Brain microvascular endothelial cell (primary cell): ENCODE measurements around the gene NDUFS7.

Source experiments
- DNase-seq: peaks from one replicate; pipeline ENCODE4 v3.0.0-alpha.2; 2020
- H3K27ac ChIP-seq: fragments of 250-450 bp; sonication (Bioruptor Pico); 2 replicates; pipeline ENCODE4 v1.5.1; 2020; ENCODE audit warnings: mild to moderate bottlenecking, moderate library complexity
- H3K27me3 ChIP-seq: fragments of 250-450 bp; sonication (Bioruptor Pico); replicated peaks from 2 replicates; pipeline ENCODE4 v1.5.1; 2020; ENCODE audit warnings: mild to moderate bottlenecking
- H3K36me3 ChIP-seq: fragments of 250-450 bp; sonication (Bioruptor Pico); replicated peaks from 2 replicates; pipeline ENCODE4 v1.5.1; 2020; ENCODE audit warnings: mild to moderate bottlenecking
- H3K4me3 ChIP-seq: 2 replicates; pipeline ENCODE4 v1.5.1; 2011; ENCODE audit warnings: low read depth, mild to moderate bottlenecking, control low read depth, low read length, moderate library complexity
- CTCF ChIP-seq: IDR thresholded peaks from 2 replicates; pipeline ENCODE4 v1.5.1; 2011; ENCODE audit warnings: low read depth, mild to moderate bottlenecking, moderate library complexity, low read length, control low read depth, inconsistent platforms; ENCODE audit errors: missing control alignments
- in situ Hi-C: cut with HindIII; loops from 2 replicates; pipeline ENCODE4 v1.10.0; 2017; ENCODE audit warnings: low sequenced_read_pairs, low pct_ligation_motif_present

NDUFS7 gene

GRCh38 chr19:1396019-1396767 is 12.5 kb downstream of the NDUFS7 start:
- no peaks in the 10 kb centered on the region for H3K27me3 ChIP-seq
- H3K27ac ChIP-seq: no peak overlapping the region
- DNase-seq: no peak
- no peak for TF ChIP-seq CTCF
- no peak overlapping the region for H3K4me3 ChIP-seq
- peaks cover 24% of the 10 kb centered on the region for H3K36me3 ChIP-seq
- in situ Hi-C loops: no loop called here

- in situ Hi-C loops: no loop called here
- H3K36me3 ChIP-seq: peaks cover 18% of the 10 kb centered on the region
- H3K4me3 ChIP-seq: no peak overlapping the region
- TF ChIP-seq CTCF: no peak
- H3K27ac ChIP-seq: no peak overlapping the region
- H3K27me3 ChIP-seq: no peaks in the 10 kb centered on the region
- no peak for DNase-seq
Measured at GRCh38 chr19:1396768-1397679, 13.3 kb downstream of the NDUFS7 start.

DNA sequence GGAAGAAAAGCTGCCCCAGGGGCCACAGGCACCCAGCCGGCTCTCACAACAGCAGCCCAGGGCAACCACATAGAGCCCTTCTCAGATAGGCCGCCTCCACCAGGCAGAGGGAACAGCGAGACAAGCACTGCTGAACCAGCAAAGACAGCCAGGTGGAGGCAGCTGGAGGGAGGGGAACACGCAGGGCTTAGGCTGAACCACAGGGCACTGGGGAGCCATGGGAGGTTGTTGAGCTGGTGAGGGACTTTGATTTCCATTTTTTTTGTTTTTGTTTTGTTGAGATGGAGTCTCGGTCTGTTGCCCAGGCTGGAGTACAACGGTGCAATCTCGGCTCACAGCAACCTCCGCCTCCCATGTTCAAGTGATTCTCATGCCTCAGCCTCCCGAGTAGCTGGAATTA is 14.1 kb downstream of the NDUFS7 start:
- Histone ChIP-seq H3K36me3 (peaks cover 10% of the 10 kb centered on the region), H3K27me3 (no peaks in the 10 kb centered on the region), H3K4me3 (no peak overlapping the region), H3K27ac (no peak overlapping the region)
- TF ChIP-seq CTCF: no peak
- no peak for DNase-seq
- in situ Hi-C loops: no loop called here

GRCh38 chr19:1399079-1399478 is 15.4 kb downstream of the NDUFS7 start:
- TF ChIP-seq CTCF: no peak
- in situ Hi-C loops: no loop called here
- Histone ChIP-seq H3K27me3 (no peaks in the 10 kb centered on the region), H3K36me3 (no peaks in the 10 kb centered on the region), H3K4me3 (no peak overlapping the region), H3K27ac (no peak overlapping the region)
- no peak for DNase-seq

- Histone ChIP-seq H3K27ac (no peak overlapping the region), H3K36me3 (no peaks in the 10 kb centered on the region), H3K4me3 (no peak overlapping the region), H3K27me3 (no peaks in the 10 kb centered on the region)
- in situ Hi-C loops: no loop called here
- no peak for DNase-seq
- TF ChIP-seq CTCF: no peak
Measured at GRCh38 chr19:1399745-1400144, 16.0 kb downstream of the NDUFS7 start.
